ENCODE results near the gene LPP. TPM values are rescaled to one million over a fixed set of nuclear protein-coding genes. Genes with fewer than 3 reads are reported as not detected.

The LPP gene
- total RNA-seq, 4 donors from 2014 or later, result 207 to 592 (median 406) TPM

GRCh38 chr3:188584958-188585689 lies 431.2 kb downstream of the LPP start:
- TF ChIP-seq POLR2AphosphoS5 (IDR thresholded peaks at IDR 0.05), result no peak
- no peak for TF ChIP-seq POLR2A (IDR thresholded peaks at IDR 0.05)
- no peak for TF ChIP-seq CTCF (IDR thresholded peaks at IDR 0.05)
- no peak for TF ChIP-seq EP300 (IDR thresholded peaks at IDR 0.05; ENCODE audit: low read depth)
- H3K27me3 ChIP-seq, result no peaks in the 10 kb centered on the region
- no peak overlapping the region for H3K4me3 ChIP-seq
- H3K27ac ChIP-seq, result peak overlapping the region in 2 of 4 donors; percentile 66 to 68
- H3K4me1 ChIP-seq, result peaks cover 11 to 42% (median 29%) of the 10 kb centered on the region in 4 donors
- H3K36me3 ChIP-seq, result no peaks in the 10 kb centered on the region
- intact Hi-C loops (cut with DNase I; ENCODE audit: low total_unique reads) (no loop called here), in situ Hi-C loops (cut with MboI; ENCODE audit: low pct_ligation_motif_present in 1 of 4, low pct_unique_long_range_greater_than_20kb in 1 of 4, low sequenced_read_pairs in 3 of 4) (loop anchor here in 1 of 4 donors (25.0 kb wide), 1 partner anchor 848 kb away; the partner anchor contains the start of gene BCL6)
- no peaks in the 10 kb centered on the region for H3K9me3 ChIP-seq
- 57 to 71% methylated on average over 4 of the region's 4 CpGs for WGBS, 2 donors (ENCODE audit: low coverage in 1 of 2)
- no peak for DNase-seq

GRCh38 chr3:188589071-188589470 lies 435.1 kb downstream of the LPP start:
- intact Hi-C loops (cut with DNase I; ENCODE audit: low total_unique reads) (no loop called here), in situ Hi-C loops (cut with MboI; ENCODE audit: low pct_ligation_motif_present in 1 of 4, low pct_unique_long_range_greater_than_20kb in 1 of 4, low sequenced_read_pairs in 3 of 4) (loop anchor here in 1 of 4 donors (25.0 kb wide), 1 partner anchor 852 kb away; the partner anchor contains the start of gene BCL6)
- Histone ChIP-seq H3K4me3 (no peak overlapping the region), H3K27ac (peak overlapping the region in 1 of 4 donors; percentile 3), H3K4me1 (peaks cover 7 to 28% (median 18%) of the 10 kb centered on the region in 4 donors), H3K27me3 (no peaks in the 10 kb centered on the region), H3K36me3 (no peaks in the 10 kb centered on the region), H3K9me3 (no peaks in the 10 kb centered on the region)
- WGBS, 2 donors (ENCODE audit: low coverage in 1 of 2), result 83 to 87% methylated on average over 2 of the region's 2 CpGs
- no peak for DNase-seq
- TF ChIP-seq EP300 (IDR thresholded peaks at IDR 0.05; ENCODE audit: low read depth), result no peak
- no peak for TF ChIP-seq CTCF (IDR thresholded peaks at IDR 0.05)
- no peak for TF ChIP-seq POLR2A (IDR thresholded peaks at IDR 0.05)
- TF ChIP-seq POLR2AphosphoS5 (IDR thresholded peaks at IDR 0.05), result no peak

DNA sequence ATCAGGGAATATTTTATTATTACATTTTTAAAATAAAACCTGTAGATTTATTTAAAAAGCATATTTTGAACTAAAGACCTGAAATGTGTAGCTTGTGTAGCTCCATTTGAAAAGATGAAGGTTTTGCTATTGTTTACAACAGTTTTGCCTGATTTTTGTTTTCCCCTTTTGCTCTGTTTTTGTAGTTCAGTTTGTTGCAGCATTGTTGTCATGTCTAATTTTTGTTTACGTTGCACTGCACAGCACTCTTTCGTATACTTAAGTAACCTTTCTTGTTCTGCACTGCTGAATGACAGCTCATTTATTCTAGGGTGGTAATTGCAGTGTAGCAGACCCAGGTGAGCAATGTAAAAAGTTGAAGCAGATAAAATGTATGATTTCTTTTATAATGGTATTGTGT lies 435.8 kb downstream of the LPP start:
- intact Hi-C loops (cut with DNase I; ENCODE audit: low total_unique reads), result no loop called here
- in situ Hi-C loops (cut with MboI; ENCODE audit: low pct_ligation_motif_present in 1 of 4, low pct_unique_long_range_greater_than_20kb in 1 of 4, low sequenced_read_pairs in 3 of 4), result loop anchor here in 1 of 4 donors (25.0 kb wide), 1 partner anchor 852 kb away; the partner anchor contains the start of gene BCL6

DNA sequence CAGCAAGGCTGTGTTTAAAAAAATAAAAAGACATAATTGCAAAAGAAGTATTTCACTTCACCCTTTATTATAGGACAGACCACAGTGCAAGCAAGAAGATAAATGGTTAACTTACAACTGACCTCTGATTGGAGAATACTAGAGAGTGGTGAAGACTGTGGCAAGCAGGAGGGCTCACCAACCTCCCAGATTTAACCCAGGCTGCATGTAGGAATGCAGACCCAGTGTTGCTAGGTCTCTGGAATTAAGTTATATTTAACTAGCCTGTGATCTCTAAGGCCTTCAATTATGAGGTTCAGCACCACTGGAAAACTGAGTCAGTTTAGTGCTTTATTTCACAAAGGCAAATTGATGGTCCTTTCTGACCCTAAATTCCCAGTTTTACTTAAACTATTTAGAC lies 436.6 kb downstream of the LPP start:
- Histone ChIP-seq H3K27me3 (no peaks in the 10 kb centered on the region), H3K27ac (no peak overlapping the region), H3K36me3 (no peaks in the 10 kb centered on the region), H3K4me3 (no peak overlapping the region), H3K4me1 (peaks cover 0 to 18% (median 11%) of the 10 kb centered on the region in 4 donors), H3K9me3 (no peaks in the 10 kb centered on the region)
- no peak for DNase-seq
- in situ Hi-C loops (cut with MboI; ENCODE audit: low pct_ligation_motif_present in 1 of 4, low pct_unique_long_range_greater_than_20kb in 1 of 4, low sequenced_read_pairs in 3 of 4) (loop anchor here in 1 of 4 donors (25.0 kb wide), 1 partner anchor 853 kb away; the partner anchor contains the start of gene BCL6), intact Hi-C loops (cut with DNase I; ENCODE audit: low total_unique reads) (no loop called here)
- TF ChIP-seq POLR2AphosphoS5 (IDR thresholded peaks at IDR 0.05), result no peak
- TF ChIP-seq POLR2A (IDR thresholded peaks at IDR 0.05), result no peak
- TF ChIP-seq EP300 (IDR thresholded peaks at IDR 0.05; ENCODE audit: low read depth), result no peak
- no peak for TF ChIP-seq CTCF (IDR thresholded peaks at IDR 0.05)

More for the DNA sequence above, 435.8 kb downstream of the LPP start:
- Histone ChIP-seq H3K27me3 (no peaks in the 10 kb centered on the region), H3K9me3 (no peaks in the 10 kb centered on the region), H3K4me1 (peaks cover 4 to 26% (median 13%) of the 10 kb centered on the region in 4 donors), H3K27ac (no peak overlapping the region), H3K4me3 (no peak overlapping the region), H3K36me3 (no peaks in the 10 kb centered on the region)
- DNase-seq, result no peak
- WGBS, 2 donors (ENCODE audit: low coverage in 1 of 2), result 78 to 84% methylated on average over 2 of the region's 2 CpGs
- TF ChIP-seq CTCF (IDR thresholded peaks at IDR 0.05), result no peak
